Stimulated activated CD8-positive, alpha-beta memory T cell treated with anti-CD3 and anti-CD28 coated beads, Interleukin-4, amount 100 ng/mL, for 48 hours (primary cell): ENCODE measurements around the gene TCEANC2.
A peak's percentile ranks its signal among the peaks of the same experiment; 100 is the strongest.

Experiments used
- DNase-seq: peaks from one replicate; pipeline ENCODE4 v3.0.0-alpha.2; 2020

Gene TCEANC2

GRCh38 chr1:54117815-54118563 is 64.6 kb downstream of the TCEANC2 start:
- DNase-seq: no peak

GRCh38 chr1:54118704-54119103 is 65.3 kb downstream of the TCEANC2 start:
- DNase-seq: no peak

DNA sequence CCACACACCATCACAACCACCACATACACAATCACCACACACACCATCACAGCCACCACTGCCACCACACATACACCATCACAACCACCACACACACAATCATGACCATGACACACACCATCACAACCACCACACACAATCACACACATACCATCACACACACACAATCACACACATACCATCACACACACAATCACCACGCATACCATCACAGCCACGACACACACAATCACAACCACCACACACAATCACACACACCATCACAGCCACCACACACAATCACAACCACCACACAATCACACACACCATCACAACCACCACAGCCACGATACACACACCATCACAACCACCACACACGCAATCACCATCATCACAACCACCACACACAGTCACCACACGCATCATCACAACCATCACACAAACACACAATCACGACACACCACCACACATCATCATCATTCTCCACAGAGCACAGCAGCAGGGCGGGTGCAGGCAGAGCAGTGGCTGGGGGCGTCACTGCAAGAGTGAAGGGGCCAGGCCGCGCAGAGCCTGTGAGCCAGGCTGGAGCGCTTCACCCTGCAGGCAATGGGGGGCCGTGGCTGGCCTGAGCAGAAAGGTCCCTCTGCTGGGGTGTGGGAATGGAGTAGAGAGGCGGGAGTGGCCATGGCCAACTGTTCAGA is 66.8 kb downstream of the TCEANC2 start:
- no peak for DNase-seq

DNA sequence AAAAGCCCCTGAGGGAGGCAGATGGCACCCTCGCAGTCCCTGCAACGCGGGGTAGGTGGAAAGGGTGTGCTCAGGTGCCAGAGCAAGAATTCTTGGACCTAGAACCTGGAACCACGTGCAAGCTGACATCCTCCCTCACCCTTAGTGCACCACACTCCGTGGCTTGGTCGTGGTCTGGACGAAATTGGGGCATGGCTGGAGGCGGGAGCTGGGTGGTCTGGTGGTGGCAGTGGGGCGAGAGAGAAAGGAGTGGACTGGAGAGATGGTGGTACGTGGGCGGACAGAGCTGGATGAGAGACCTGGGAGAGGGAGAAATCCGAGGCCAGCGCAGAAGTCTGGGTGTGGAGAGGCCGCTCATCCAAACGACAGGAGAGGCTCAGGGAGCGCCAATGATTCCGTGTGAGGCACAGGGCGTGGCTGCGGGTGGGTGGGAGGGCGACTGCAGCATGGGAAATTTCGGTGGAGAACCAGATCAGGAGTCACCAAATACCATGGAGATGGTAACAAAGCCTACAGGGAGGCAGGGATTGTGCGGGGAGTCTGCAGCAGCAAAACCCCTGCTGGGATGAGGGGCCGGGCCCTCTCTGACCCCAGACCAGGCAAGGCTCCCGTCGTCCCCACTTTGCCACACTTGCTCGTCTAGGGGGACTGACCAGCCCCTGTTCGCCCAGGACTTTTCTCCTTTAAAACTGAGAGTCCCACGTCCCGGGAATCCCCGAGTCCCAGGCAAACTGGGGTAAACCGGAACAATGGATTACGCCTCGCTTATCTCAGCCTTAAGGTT is 67.5 kb downstream of the TCEANC2 start:
- no peak for DNase-seq

GRCh38 chr1:54121482-54122134 is 68.2 kb downstream of the TCEANC2 start:
- peak; percentile 84 for DNase-seq

DNA sequence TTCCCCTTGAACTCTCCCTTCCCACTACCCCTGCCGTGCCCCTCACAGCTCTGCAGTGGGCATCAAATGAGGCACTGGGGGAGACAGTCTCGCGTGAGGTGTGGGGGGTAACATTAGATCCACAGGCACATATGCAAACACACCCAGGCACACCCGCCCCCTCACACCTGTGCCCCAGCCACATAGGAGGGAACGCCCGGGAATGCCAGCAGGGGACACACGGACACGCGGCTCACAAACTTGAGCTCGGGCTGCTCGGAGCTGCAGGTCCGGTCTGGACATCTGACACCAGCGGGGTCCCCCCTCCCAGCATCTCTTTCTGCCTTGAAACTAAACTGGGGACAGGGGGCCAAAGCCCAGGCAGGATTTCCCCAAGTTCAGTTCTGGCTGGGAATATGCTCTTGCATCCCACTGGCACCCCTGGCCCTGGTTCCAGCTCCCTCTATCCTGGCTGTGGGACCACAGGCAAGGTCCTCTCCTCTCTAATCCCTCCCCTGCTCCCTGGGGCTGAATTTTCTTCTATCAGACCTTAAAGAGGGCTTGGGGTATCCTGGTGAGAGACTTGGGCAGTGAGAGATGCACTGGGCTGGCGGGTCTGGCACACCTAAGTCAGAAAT is 68.8 kb downstream of the TCEANC2 start:
- no peak for DNase-seq

DNA sequence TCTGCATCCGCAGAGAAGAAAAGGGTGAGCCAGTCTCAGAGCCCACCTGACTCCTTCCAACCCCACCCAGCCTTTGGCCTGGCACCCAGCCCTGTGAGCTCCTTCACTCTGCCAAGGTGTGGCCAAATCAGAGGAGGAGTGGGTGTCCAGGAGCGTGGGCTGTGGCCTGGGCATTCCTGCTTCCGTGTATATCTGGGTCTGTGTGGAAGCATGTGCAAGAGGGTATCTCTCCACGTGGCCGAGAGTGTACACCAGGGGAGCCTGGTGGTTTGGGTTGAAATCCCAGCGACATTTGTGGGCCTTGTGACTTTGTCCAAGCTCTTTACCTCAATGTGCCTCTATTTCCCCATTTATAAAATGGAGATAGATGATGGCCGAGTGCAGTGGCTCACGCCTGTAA is 69.6 kb downstream of the TCEANC2 start:
- no peak for DNase-seq

DNA sequence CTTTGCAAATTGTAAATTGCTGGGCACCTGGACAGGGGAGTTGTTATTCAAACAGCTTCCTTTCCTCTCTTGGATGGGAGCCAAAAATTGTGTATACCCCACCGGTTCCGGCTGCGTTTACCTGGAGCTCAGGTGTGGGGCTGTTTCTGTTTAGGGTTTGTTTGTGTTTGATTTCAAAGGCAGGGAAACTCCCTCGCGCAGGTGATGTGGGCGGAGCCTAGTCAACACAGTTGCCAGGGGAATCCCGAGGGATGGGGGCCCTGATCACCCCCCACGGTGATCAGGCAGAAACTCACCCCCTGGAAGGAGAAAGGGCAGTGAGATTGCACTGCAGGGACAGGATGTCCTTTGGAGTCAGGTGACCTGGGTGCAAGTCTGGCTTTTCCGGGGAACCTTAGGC is 71.1 kb downstream of the TCEANC2 start:
- DNase-seq: no peak

- DNase-seq: no peak
Observed at GRCh38 chr1:54124906-54125305, 71.5 kb downstream of the TCEANC2 start.

GRCh38 chr1:54125386-54126070 is 72.1 kb downstream of the TCEANC2 start:
- DNase-seq: no peak

DNA sequence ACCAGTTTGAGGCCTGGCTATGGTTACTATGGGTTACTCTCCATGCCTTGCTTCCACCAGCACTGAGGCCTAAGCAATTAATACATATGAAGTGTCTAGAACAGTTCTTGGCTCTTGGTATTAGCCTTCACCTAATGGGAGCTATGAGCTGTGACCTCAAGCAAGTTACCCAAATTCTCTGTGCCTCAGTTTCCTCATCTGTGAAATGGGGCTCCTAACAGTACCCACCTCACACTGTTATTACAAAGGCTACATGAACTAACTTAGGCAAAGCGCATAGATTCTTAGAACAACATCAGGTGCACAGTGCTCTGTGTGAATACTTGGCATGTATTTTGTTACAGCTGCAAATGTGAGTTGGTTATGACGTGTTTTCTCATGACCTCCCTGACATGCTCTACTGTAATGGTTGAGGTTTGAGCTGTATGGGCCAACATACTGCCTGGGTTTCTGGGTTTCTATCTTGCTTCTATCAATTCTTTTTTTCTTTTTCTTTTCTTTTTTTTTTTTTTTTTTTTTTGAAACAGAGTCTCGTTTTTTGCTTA is 72.9 kb downstream of the TCEANC2 start:
- no peak for DNase-seq

DNA sequence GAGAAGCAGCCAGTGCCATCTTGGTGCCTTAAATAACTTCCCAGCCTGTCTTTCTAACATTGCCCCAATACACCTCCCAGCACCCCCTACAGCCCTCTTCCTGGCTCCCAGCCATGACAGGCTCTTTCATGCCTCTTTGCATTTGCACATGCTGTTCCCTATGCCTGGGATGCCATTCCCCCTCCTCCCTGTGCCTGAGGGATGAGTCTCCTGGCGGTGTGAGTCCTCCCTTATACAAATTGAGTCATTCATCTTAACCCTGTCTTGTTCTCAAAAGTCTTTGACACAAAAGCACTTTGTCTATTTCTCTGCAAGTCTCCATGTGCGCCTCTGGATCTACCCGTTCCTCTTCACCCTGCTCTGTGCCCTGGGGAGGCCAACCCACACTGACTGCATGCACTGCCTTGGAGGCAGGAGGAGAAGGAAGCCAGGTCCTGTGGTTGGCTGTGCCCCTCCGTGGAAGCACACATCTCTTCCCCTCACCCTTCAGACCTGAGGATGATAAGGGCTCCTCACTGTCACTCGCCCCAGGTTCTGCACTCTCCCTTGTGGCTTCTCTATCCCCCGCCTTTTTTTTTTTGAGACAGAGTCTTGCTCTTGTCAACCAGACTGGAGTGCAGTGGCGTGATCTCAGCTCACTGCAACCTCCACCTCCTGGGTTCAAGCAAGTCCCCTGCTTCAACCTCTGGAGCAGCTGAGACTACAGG is 74.3 kb downstream of the TCEANC2 start:
- DNase-seq: no peak

DNA sequence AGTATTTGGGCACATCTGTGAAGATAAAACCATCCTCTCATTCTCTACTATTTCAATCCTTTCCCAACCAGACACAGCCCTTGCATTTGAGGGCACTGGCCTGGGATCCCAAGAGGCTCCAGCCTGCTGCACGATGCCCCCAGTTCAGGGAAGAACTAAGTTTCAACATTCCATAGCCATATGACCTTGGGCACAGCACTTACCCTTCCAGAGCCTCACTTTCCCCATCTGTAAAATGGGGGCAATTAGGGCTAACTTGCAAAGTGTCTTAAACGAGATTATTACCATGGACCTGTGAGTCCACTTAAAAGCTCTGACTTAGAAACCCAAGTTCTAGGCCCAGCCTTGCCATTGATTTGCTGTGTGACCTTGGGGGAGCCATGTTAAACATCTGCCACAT is 76.5 kb downstream of the TCEANC2 start:
- no peak for DNase-seq

DNA sequence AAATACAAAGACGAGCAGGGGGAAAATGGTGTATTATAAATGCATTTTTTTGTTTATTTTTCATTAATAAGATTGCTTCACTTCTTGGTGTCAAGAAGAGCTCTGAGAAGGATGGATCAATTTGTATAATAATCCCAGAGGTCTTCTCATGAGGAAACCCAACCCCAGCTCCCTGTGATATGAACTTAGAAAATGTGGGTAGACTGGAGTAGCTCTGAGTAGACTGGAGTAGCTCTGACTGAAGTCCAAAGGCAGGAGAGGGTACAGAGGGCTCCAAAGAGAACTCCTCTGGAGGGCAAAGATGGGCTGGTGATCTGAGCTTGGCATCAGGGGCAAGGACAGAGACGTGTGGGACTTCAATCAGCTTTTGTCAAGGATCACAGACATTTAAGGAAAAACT is 78.0 kb downstream of the TCEANC2 start:
- DNase-seq: no peak

DNA sequence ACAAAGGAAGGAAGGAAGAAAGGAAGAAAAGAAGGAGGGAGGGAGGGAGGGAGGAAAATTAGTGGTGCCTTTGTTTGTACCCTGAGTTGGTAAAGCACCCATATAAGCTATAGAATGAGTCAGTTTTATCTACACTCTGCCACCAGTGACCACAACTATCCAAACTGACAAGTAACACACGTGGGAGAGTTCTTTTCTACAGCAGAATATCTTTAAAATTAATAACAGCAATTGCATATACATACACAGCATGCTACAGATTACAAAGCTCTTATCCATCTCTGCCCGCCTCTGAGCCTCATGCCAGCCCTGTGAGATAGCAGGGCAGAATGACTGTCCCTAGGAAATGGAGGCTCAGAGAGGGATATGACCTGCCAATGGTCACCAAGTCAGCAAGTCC is 79.1 kb downstream of the TCEANC2 start:
- no peak for DNase-seq

GRCh38 chr1:54134295-54134694 is 80.9 kb downstream of the TCEANC2 start:
- no peak for DNase-seq

- no peak for DNase-seq
Observed at GRCh38 chr1:54135436-54136120, 82.2 kb downstream of the TCEANC2 start.

DNA sequence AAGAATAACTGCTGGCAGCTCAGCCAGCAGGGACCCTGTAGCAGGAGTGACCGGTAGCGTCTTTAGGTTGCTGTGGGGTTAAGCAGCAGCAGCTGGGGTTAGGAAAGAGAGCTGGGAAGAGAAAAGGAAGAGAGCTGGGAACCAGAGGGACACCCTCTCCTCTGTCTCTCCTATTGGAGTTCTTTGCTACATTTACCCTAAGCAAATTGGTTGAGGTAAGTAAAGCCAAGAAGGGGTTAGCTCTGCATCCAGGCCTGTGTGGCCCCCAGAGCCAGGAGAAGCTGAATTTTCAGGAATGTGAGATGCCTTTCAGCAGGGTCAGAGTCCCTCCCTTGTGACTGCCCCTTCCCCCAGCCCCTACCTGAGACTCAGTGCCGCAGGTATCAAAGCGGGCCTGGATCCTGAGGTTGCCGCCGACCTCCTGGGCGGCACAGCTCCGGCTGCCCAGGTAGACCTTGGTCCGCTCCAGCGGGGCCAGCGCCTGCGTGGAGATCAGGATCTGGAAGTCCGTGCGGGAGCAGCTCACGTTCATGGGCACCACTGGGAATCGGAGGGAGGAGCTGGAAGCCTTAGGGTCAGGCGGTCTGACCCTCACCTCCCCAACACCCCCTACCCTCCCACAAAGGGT is 83.0 kb downstream of the TCEANC2 start:
- no peak for DNase-seq

- no peak for DNase-seq
Observed at GRCh38 chr1:54136963-54137533, 83.6 kb downstream of the TCEANC2 start.

- DNase-seq: no peak
Observed at GRCh38 chr1:54137534-54138061, 84.2 kb downstream of the TCEANC2 start.
